Testis (tissue), 3 donors: ENCODE data around the gene ZSCAN4. TPM values are rescaled to one million over a fixed set of nuclear protein-coding genes. Genes with fewer than 3 reads are reported as not detected.

ENCODE experiments used
- DNase-seq: peaks from one replicate; pipeline ENCODE4 v3.0.0-alpha.2; 2019
- H3K27ac ChIP-seq, 2 donors: fragments of 200-600 bp; sonication (generic); one replicate each; pipeline ENCODE4 v1.5.1; 2019
- H3K27me3 ChIP-seq: fragments of 200-600 bp; sonication (generic); one replicate; pipeline ENCODE4 v1.5.1; 2019
- H3K36me3 ChIP-seq: fragments of 200-600 bp; sonication (generic); one replicate; pipeline ENCODE4 v1.5.1; 2017; ENCODE audit warnings: low read depth; ENCODE audit errors: missing control alignments
- H3K4me1 ChIP-seq: fragments of 200-600 bp; sonication (generic); one replicate; pipeline ENCODE4 v1.5.1; 2019
- H3K4me3 ChIP-seq, 2 donors: fragments of 200-600 bp; sonication (generic); one replicate each; pipeline ENCODE4 v1.5.1; 2017 to 2019
- H3K9me3 ChIP-seq: fragments of 200-600 bp; sonication (generic); one replicate; pipeline ENCODE4 v1.5.1; 2017
- CTCF ChIP-seq, 3 experiments: fragments of 450-650 bp in 2 of 3; fragments of 200-600 bp in 1 of 3; sonication (generic) in 1 of 3; IDR thresholded peaks; one replicate each; pipeline ENCODE4 v1.5.1; 2016 to 2019; ENCODE audit warnings: antibody characterized with exemption in 3 of 3, mild to moderate bottlenecking in 2 of 3, moderate library complexity in 1 of 3
- POLR2A ChIP-seq: fragments of 450-650 bp; IDR thresholded peaks from one replicate; pipeline ENCODE4 v1.6.1; 2017; ENCODE audit warnings: antibody characterized with exemption, mild to moderate bottlenecking, moderate library complexity
- WGBS, 2 donors: methylation state at CpG; one replicate each; pipeline ENCODE4 v1.1.5; 2018; 5-methylcytosine and 5-hydroxymethylcytosine counted together
- intact Hi-C: fragments of 100-400 bp; cut with DNase I; formaldehyde crosslinking; loops from one replicate; pipeline ENCODE4 v1.15.1; 2023; ENCODE audit warnings: low total_unique reads
- polyA plus RNA-seq: library from polyadenylated mRNA; stranded (reverse); fragments of 350-450 nt; fragmentation: Illumina TruSeq; extraction: RNeasy Lipid Tissue Mini Kit (QIAGEN cat#74804); gene quantifications from one replicate; pipeline ENCODE4 v1.2.3, GENCODE V29; 2014; ENCODE audit warnings: low read depth, low replicate concordance; ENCODE audit not compliant: insufficient read depth
- total RNA-seq, 2 donors: library from RNA; depleted of rRNA; stranded (reverse); fragments of >200 nt; gene quantifications; one replicate each; pipeline ENCODE4 v1.2.3, GENCODE V29; 2016

The ZSCAN4 gene
- total and polyA plus RNA-seq, 3 donors from 2014 or later, result 0.12 to 0.26 (median 0.24) TPM

GRCh38 chr19:57633832-57634131 lies 35.0 kb upstream of the ZSCAN4 start:
- WGBS, 2 donors, result 35 to 52% methylated on average over 5 to 6 of the region's 6 CpGs
- no peak for DNase-seq
- Histone ChIP-seq H3K4me3 (peak overlapping the region; percentile 81 to 92), H3K36me3 (no peaks in the 10 kb centered on the region), H3K9me3 (no peaks in the 10 kb centered on the region), H3K27ac (no peak overlapping the region), H3K27me3 (no peaks in the 10 kb centered on the region), H3K4me1 (peaks cover 4% of the 10 kb centered on the region)
- TF ChIP-seq CTCF (IDR thresholded peaks at IDR 0.05) (no peak), POLR2A (no peak)
- intact Hi-C loops, result no loop called here

- no peak for TF ChIP-seq POLR2A
- no peak for TF ChIP-seq CTCF (IDR thresholded peaks at IDR 0.05)
These were observed 31.4 kb upstream of the ZSCAN4 start for GRCh38 chr19:57637379-57637778.

GRCh38 chr19:57641715-57642234 lies 27.0 kb upstream of the ZSCAN4 start:
- Histone ChIP-seq H3K4me3 (no peak overlapping the region), H3K27me3 (no peaks in the 10 kb centered on the region), H3K4me1 (no peaks in the 10 kb centered on the region), H3K27ac (no peak overlapping the region), H3K36me3 (peaks cover 5% of the 10 kb centered on the region), H3K9me3 (no peaks in the 10 kb centered on the region)
- intact Hi-C loops, result no loop called here
- 92 to 95% methylated on average over 4 of the region's 4 CpGs for WGBS, 2 donors
- DNase-seq, result no peak
- TF ChIP-seq CTCF (IDR thresholded peaks at IDR 0.05), result no peak
- no peak for TF ChIP-seq POLR2A

More at GRCh38 chr19:57637379-57637778, 31.4 kb upstream of the ZSCAN4 start:
- no peak overlapping the region for H3K4me3 ChIP-seq
- no peaks in the 10 kb centered on the region for H3K9me3 ChIP-seq
- H3K27me3 ChIP-seq, result no peaks in the 10 kb centered on the region
- intact Hi-C loops, result no loop called here
- 92 to 97% methylated on average over 4 of the region's 4 CpGs for WGBS, 2 donors
- peaks cover 5% of the 10 kb centered on the region for H3K36me3 ChIP-seq
- no peak for DNase-seq
- no peak overlapping the region for H3K27ac ChIP-seq
- peaks cover 4% of the 10 kb centered on the region for H3K4me1 ChIP-seq

GRCh38 chr19:57642396-57643046 lies 26.2 kb upstream of the ZSCAN4 start:
- no peak for TF ChIP-seq CTCF (IDR thresholded peaks at IDR 0.05)
- no peak for TF ChIP-seq POLR2A
- intact Hi-C loops, result no loop called here
- WGBS, 2 donors, result 94% methylated on average over 4 of the region's 4 CpGs
- Histone ChIP-seq H3K4me3 (no peak overlapping the region), H3K4me1 (no peaks in the 10 kb centered on the region), H3K27ac (no peak overlapping the region), H3K27me3 (no peaks in the 10 kb centered on the region), H3K9me3 (no peaks in the 10 kb centered on the region), H3K36me3 (peaks cover 5% of the 10 kb centered on the region)
- DNase-seq, result no peak

GRCh38 chr19:57643734-57644133 lies 25.0 kb upstream of the ZSCAN4 start:
- H3K27me3 ChIP-seq, result no peaks in the 10 kb centered on the region
- intact Hi-C loops, result no loop called here
- no peak overlapping the region for H3K27ac ChIP-seq
- peaks cover 5% of the 10 kb centered on the region for H3K36me3 ChIP-seq
- DNase-seq, result no peak
- H3K4me3 ChIP-seq, result no peak overlapping the region
- no peaks in the 10 kb centered on the region for H3K9me3 ChIP-seq
- H3K4me1 ChIP-seq, result no peaks in the 10 kb centered on the region
- no peak for TF ChIP-seq POLR2A
- TF ChIP-seq CTCF (IDR thresholded peaks at IDR 0.05), result no peak
